Activated naive CD8-positive, alpha-beta T cell treated with anti-CD3 and anti-CD28 coated beads, Interleukin-2, amount 50 U/mL, for 24 hours (primary cell): ENCODE data around the gene NRP2.

Source experiments
- ATAC-seq: fragments of 150-1000 bp; cut with Tn5 transposase; one replicate; pipeline ENCODE4 v1.10.0; 2021
- DNase-seq: peaks from one replicate; pipeline ENCODE4 v3.0.0; 2021
- H3K27ac Mint-ChIP-seq: one replicate; pipeline ENCODE4 v1.8.0; 2021; ENCODE audit warnings: mild to moderate bottlenecking, mixed read lengths
- H3K27me3 Mint-ChIP-seq: one replicate; pipeline ENCODE4 v1.8.0; 2021; ENCODE audit warnings: mixed read lengths
- H3K36me3 Mint-ChIP-seq: one replicate; pipeline ENCODE4 v1.8.0; 2021; ENCODE audit warnings: low read depth, mixed read lengths
- H3K4me1 Mint-ChIP-seq: one replicate; pipeline ENCODE4 v1.8.0; 2021; ENCODE audit warnings: mixed read lengths
- H3K4me3 Mint-ChIP-seq: one replicate; pipeline ENCODE4 v1.8.0; 2021; ENCODE audit warnings: mild to moderate bottlenecking, moderate library complexity, mixed read lengths
- H3K9me3 Mint-ChIP-seq: one replicate; pipeline ENCODE4 v1.8.0; 2021; ENCODE audit warnings: mixed read lengths

NRP2 gene

GRCh38 chr2:205835923-205836322, 153.6 kb downstream of the NRP2 start:
- no peak overlapping the region for H3K27ac Mint-ChIP-seq
- ATAC-seq = no peak
- H3K36me3 Mint-ChIP-seq = no peaks in the 10 kb centered on the region
- H3K4me3 Mint-ChIP-seq = no peak overlapping the region
- DNase-seq = no peak
- H3K4me1 Mint-ChIP-seq = no peaks in the 10 kb centered on the region
- H3K9me3 Mint-ChIP-seq = peaks cover 3% of the 10 kb centered on the region
- peaks cover 7% of the 10 kb centered on the region for H3K27me3 Mint-ChIP-seq

- Mint-ChIP-seq H3K36me3 (no peaks in the 10 kb centered on the region), H3K4me1 (no peaks in the 10 kb centered on the region), H3K9me3 (peaks cover 3% of the 10 kb centered on the region), H3K27me3 (peaks cover 7% of the 10 kb centered on the region), H3K4me3 (no peak overlapping the region), H3K27ac (no peak overlapping the region)
- no peak for ATAC-seq
- DNase-seq = no peak
These were observed 154.3 kb downstream of the NRP2 start for GRCh38 chr2:205836477-205837221.

DNA sequence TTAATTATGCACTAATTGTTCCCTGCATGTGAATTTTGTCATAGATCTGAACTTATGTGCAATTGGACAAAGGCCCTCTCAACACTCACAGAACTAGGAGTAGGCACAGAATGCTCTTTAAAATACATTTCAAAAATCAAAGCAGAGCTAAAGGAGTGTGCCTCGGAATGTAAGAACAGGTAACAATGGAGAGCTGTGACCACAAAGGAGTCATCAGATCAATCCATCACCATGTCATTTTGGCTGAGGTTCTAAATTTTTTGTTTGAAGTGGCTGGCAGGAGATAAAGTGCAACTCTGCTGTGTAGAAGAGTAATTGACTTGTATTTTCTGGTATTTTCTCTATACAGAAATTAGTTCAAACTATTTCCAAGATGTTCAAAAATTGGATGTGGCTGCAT, 155.4 kb downstream of the NRP2 start:
- Mint-ChIP-seq H3K9me3 (peaks cover 3% of the 10 kb centered on the region), H3K4me3 (no peak overlapping the region), H3K27me3 (peaks cover 7% of the 10 kb centered on the region), H3K36me3 (no peaks in the 10 kb centered on the region), H3K4me1 (no peaks in the 10 kb centered on the region), H3K27ac (no peak overlapping the region)
- ATAC-seq = no peak
- no peak for DNase-seq

GRCh38 chr2:205845446-205845845, 163.1 kb downstream of the NRP2 start:
- H3K27ac Mint-ChIP-seq = no peak overlapping the region
- H3K4me1 Mint-ChIP-seq = no peaks in the 10 kb centered on the region
- ATAC-seq (no peak), DNase-seq (no peak)
- H3K4me3 Mint-ChIP-seq = no peak overlapping the region
- peaks cover 6% of the 10 kb centered on the region for H3K27me3 Mint-ChIP-seq
- H3K9me3 Mint-ChIP-seq = no peaks in the 10 kb centered on the region
- H3K36me3 Mint-ChIP-seq = no peaks in the 10 kb centered on the region
